OCI-LY7 (cell line): Measurements from ENCODE around the gene ACOXL. TPM values are rescaled to one million over a fixed set of nuclear protein-coding genes. Genes with fewer than 3 reads are reported as not detected.

Experiments
- BruUV-seq: library from RNA; stranded (reverse); fragments of 400-500 nt; replicated peaks from 2 replicates; lab custom pipeline; 2021; lab: Mats Ljungman, UMichigan
- CTCF ChIA-PET: fragments of 300-600 bp; sonication (Branson Sonifier 250); formaldehyde crosslinking; loops from one replicate; lab custom pipeline; 2022; ENCODE audit warnings: antibody characterized with exemption; ENCODE audit not compliant: unreplicated experiment; lab: Charles Lee
- POLR2A ChIA-PET: fragments of 300-600 bp; sonication (Branson Sonifier 250); formaldehyde crosslinking; loops from one replicate; lab custom pipeline; 2022; ENCODE audit warnings: antibody characterized with exemption; lab: Charles Lee
- DNase-seq: peaks from one replicate; pipeline ENCODE4 v3.0.0-alpha.2; 2015; ENCODE audit warnings: low spot score
- H2AFZ ChIP-seq: fragments of 200-600 bp; sonication (generic), shearing (Covaris generic); 2 replicates; pipeline ENCODE4 v1.6.1; 2014; ENCODE audit warnings: mild to moderate bottlenecking, antibody characterized with exemption, low read length, moderate library complexity
- H3K27ac ChIP-seq: fragments of 200-600 bp; sonication (generic); 2 replicates; pipeline ENCODE4 v1.5.1; 2014; ENCODE audit warnings: mixed run types, low read depth, mild to moderate bottlenecking, moderate library complexity, low read length, inconsistent platforms; ENCODE audit not compliant: poor library complexity, severe bottlenecking
- H3K36me3 ChIP-seq: fragments of 200-600 bp; sonication (generic); 2 replicates; pipeline ENCODE4 v1.6.1; 2014; ENCODE audit warnings: mild to moderate bottlenecking, antibody characterized with exemption, low read length, moderate library complexity, mixed read lengths; ENCODE audit not compliant: insufficient read depth
- H3K4me1 ChIP-seq: fragments of 200-600 bp; sonication (generic); 2 replicates; pipeline ENCODE4 v1.5.1; 2014; ENCODE audit warnings: mild to moderate bottlenecking, low read length; ENCODE audit not compliant: insufficient read depth, poor library complexity, severe bottlenecking
- H3K4me2 ChIP-seq: fragments of 200-600 bp; sonication (generic); 2 replicates; pipeline ENCODE4 v1.6.1; 2014; ENCODE audit warnings: mild to moderate bottlenecking, low read length
- H3K4me3 ChIP-seq: fragments of 200-600 bp; sonication (generic); 2 replicates; pipeline ENCODE4 v1.5.1; 2014; ENCODE audit warnings: mild to moderate bottlenecking, low read depth, low read length; ENCODE audit not compliant: poor library complexity, severe bottlenecking
- H3K79me2 ChIP-seq: fragments of 200-600 bp; sonication (generic); 2 replicates; pipeline ENCODE4 v1.6.1; 2016; ENCODE audit warnings: low read depth, mild to moderate bottlenecking, low read length, moderate library complexity, mixed read lengths; ENCODE audit not compliant: insufficient read depth
- H3K9me2 ChIP-seq: fragments of 200-600 bp; sonication (generic); 2 replicates; pipeline ENCODE4 v1.6.1; 2016; ENCODE audit warnings: mild to moderate bottlenecking, low read length, mixed read lengths; ENCODE audit not compliant: insufficient read depth
- H3K9me3 ChIP-seq: fragments of 200-600 bp; sonication (generic); 2 replicates; pipeline ENCODE4 v1.6.1; 2014; ENCODE audit warnings: mild to moderate bottlenecking, mixed run types, low read length, mixed read lengths
- H4K20me1 ChIP-seq: fragments of 200-600 bp; sonication (generic); 2 replicates; pipeline ENCODE4 v1.6.1; 2014; ENCODE audit warnings: mild to moderate bottlenecking, antibody characterized with exemption, low read length, moderate library complexity, mixed read lengths; ENCODE audit not compliant: insufficient read depth
- CTCF ChIP-seq: fragments of 200-600 bp; sonication (generic); conservative IDR thresholded peaks from 2 replicates; pipeline ENCODE4 v1.5.1; 2014; ENCODE audit warnings: mild to moderate bottlenecking, antibody characterized with exemption, low read length, moderate library complexity, mixed read lengths
- EZH2phosphoT487 ChIP-seq: fragments of 200-600 bp; sonication (generic); IDR thresholded peaks from 2 replicates; pipeline ENCODE4 v1.6.1; 2018; ENCODE audit warnings: low read depth, borderline replicate concordance, mild to moderate bottlenecking, mixed run types, antibody characterized with exemption, low read length, moderate library complexity, mixed read lengths
- intact Hi-C: fragments of 100-400 bp; cut with micrococcal nuclease; formaldehyde crosslinking; loops from one replicate; pipeline ENCODE4 v1.10.0; 2022; ENCODE audit not compliant: unreplicated experiment
- total RNA-seq, 2 experiments: library from RNA; depleted of rRNA in 1 of 2; stranded (reverse); fragments of >200 nt in 1 of 2; shearing (Covaris generic) in 1 of 2; gene quantifications; 2 replicates each; pipeline ENCODE4 v1.2.3, GENCODE V29; 2014 to 2022

ACOXL gene
- total RNA-seq, 2 experiments from 2014 or later = 1.4 TPM; not detected in 1

GRCh38 chr2:111053825-111054515 lies 321.6 kb downstream of the ACOXL start:
- no peak for DNase-seq
- Histone ChIP-seq H4K20me1 (no peaks in the 10 kb centered on the region), H3K4me3 (peak overlapping the region; percentile 5), H2AFZ (peak overlapping the region; percentile 12; the same call in 1 of the 2 replicates), H3K9me3 (peaks cover 3% of the 10 kb centered on the region; the same call in 1 of the 2 replicates), H3K4me1 (peaks cover 100% of the 10 kb centered on the region), H3K27ac (peak overlapping the region; percentile 87), H3K9me2 (no peaks in the 10 kb centered on the region), H3K79me2 (peaks cover 5% of the 10 kb centered on the region; the same call in 1 of the 2 replicates), H3K4me2 (peak overlapping the region; percentile 80), H3K36me3 (no peaks in the 10 kb centered on the region)
- CTCF ChIA-PET = interaction anchor here (1.1 kb wide), 1 partner anchor 11 kb away, joined by 3 read pairs; no protein-coding TSS in a partner anchor
- TF ChIP-seq CTCF = no peak
- no peak for TF ChIP-seq EZH2phosphoT487
- POLR2A ChIA-PET = interaction anchor here (0.7 to 2.1 kb wide), 4 partner anchors 9 to 1726 kb away, joined by 3 to 9 read pairs (median 3); no protein-coding TSS in a partner anchor
- intact Hi-C loops = no loop called here
- no TSS peak for BruUV-seq

GRCh38 chr2:111054791-111055691 lies 322.7 kb downstream of the ACOXL start:
- peaks cover 5% of the 10 kb centered on the region; the same call in 1 of the 2 replicates for H3K79me2 ChIP-seq
- peaks cover 91% of the 10 kb centered on the region for H3K4me1 ChIP-seq
- H4K20me1 ChIP-seq = no peaks in the 10 kb centered on the region
- TF ChIP-seq EZH2phosphoT487 (no peak), CTCF (no peak)
- H3K4me3 ChIP-seq = peak overlapping the region; percentile 7
- H2AFZ ChIP-seq = peak overlapping the region; percentile 5; the same call in 1 of the 2 replicates
- intact Hi-C loops = loop anchor here (5.0 kb wide), 1 partner anchor 652 kb away; no protein-coding TSS in a partner anchor
- peaks cover 6% of the 10 kb centered on the region; the same call in 1 of the 2 replicates for H3K36me3 ChIP-seq
- no peaks in the 10 kb centered on the region for H3K9me2 ChIP-seq
- H3K27ac ChIP-seq = peak overlapping the region; percentile 87
- peak; percentile 40 for DNase-seq
- ChIA-PET POLR2A (interaction anchor here (0.7 to 2.1 kb wide), 6 partner anchors 10 to 68 kb away, joined by 3 to 9 read pairs (median 6); partner anchors contain the start of gene BCL2L11), CTCF (interaction anchor here (0.8 kb wide), 1 partner anchor 31 kb away, joined by 3 read pairs; no protein-coding TSS in a partner anchor)
- BruUV-seq = no TSS peak
- peak overlapping the region; percentile 80 for H3K4me2 ChIP-seq
- H3K9me3 ChIP-seq = peaks cover 11% of the 10 kb centered on the region; the same call in 1 of the 2 replicates
